ENCODE data around the gene RASL11B.
"Not testable (repeated sequence)": the region's sequence is repeated elsewhere in the genome, so short reads cannot be mapped to it uniquely, and the experiment has no call there.

Gene RASL11B

DNA sequence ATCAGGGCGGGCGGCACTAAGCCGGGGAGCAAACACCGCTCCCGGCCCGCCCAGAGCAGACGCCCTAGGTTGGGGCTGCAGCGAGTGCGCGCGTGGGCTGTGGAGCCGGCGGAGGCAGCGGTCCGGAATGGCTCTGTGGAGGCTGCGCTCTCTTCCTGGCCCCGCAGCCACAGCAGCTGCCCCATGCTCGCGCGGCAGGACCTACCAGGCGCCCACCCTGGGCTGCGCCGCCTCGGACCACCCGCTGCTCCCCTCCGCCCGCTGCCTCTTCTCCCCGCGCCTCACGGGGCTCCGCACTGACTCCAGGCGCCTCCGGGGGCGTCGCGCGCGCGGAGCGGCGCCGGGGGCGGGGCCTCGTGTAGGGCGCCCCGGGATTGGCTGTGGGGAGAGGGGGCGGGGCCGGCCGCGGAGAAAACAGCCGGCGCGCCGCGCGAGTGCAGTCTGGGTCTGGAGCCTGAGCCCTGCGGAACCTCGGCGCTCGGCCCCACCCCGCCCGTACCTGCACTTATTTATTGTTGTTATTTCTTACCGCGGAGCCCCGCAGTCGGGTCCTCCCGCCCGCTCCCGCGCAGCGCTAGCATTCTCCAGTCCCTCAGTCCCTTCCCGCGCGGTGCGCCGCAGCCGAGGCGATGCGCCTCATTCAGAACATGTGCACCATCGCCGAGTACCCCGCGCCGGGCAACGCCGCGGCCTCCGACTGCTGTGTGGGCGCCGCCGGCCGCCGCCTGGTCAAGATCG, at the start of gene RASL11B:
TSS of gene RASL11B (plus strand) at position 439 of the 738 bp plus-strand sequence. CDS start at position 630, 191 bp downstream.
- peak; percentile 65 for DNase-seq

DNA sequence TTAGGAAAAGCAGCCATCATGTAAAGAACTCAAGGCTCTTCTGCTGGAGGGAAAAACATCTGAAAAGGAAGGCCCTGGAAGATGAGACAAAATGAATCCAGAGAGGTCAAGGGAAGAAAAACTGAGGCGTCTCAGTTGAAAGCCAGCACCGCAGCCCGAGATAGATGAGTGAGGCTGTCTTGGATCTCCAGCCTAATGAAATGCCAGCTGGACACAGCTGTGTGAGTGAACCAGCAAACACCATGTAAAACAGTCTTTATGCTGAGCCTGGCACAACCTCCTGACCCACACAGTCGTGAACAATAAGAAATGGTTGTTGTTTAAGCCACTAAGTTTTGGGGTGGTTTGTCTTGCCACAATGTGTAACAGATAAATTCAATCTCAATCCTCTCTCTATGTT, 48.6 kb upstream of the RASL11B start:
- DNase-seq: no peak

DNA sequence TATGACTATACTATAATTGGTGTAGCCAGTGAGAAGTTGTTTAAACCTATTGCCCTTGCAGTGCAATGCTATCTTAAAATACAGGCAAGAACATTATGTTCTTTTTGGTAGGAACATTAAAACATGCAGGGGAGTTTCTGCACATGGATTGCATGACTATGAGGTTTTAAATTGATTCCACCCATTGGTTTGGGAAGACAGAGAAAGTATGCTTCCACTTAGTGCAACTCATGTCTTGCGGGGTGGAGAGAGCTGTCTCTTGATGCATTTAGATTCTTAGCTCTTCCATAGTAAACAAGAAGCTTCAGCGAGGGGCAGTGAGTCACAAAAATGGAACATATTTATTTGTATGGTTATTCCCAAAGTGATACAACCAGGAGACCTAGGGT, 39.5 kb upstream of the RASL11B start:
- no peak for DNase-seq

DNA sequence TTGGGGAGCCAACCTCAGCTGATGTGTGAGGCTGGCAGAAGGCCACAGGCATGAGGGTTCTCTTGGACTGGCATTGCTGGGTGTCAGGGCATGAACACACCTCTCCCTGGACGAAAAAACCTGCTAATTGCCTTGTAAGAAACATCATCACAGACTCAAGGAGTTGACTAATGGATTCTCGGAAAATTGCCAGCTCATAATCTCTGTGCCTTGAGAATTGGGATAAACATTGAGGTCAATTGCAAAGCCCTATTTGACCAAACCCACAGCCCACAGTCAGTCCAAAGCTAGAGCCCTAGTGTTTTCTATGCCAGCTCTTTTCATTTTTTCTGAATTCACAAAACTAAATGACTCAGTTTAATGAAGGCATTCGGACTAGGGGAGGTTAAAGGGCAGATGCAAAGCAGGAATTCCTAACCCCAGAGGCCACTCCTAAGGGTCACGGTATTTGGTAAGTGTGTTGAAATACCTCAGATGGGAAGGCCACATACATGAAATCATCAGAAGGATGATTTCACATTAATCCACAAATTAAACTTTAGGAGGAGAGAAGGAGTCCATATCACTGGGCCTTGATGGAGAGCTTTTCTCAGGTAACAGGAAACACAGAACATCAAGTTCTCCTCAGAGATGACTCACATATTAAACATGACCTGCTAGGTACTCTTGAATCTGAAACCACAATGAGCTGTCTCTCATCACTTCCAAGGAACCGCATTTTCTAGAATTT, 39.0 kb upstream of the RASL11B start:
- DNase-seq: no peak

GRCh38 chr4:52823702-52824092, 38.4 kb upstream of the RASL11B start:
- no peak for DNase-seq

DNA sequence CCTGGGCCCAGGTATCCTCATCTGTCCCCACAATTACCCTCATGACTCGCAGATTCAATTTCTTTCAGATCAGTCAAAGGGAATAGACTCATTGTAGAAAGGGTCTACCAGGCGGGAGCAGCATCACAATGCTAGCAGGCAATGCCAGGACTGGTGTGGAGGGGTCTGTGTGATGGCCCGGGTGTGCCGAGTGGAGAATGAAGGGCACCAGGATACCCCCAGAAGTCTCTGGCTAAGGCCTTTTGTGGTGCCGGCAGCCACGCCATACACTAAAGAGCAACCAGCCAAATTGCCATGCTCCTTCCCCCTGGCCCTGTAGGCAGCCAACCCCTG, 37.9 kb upstream of the RASL11B start:
- no peak for DNase-seq

- no peak for DNase-seq
Observed at GRCh38 chr4:52824603-52825459, 37.3 kb upstream of the RASL11B start.

DNA sequence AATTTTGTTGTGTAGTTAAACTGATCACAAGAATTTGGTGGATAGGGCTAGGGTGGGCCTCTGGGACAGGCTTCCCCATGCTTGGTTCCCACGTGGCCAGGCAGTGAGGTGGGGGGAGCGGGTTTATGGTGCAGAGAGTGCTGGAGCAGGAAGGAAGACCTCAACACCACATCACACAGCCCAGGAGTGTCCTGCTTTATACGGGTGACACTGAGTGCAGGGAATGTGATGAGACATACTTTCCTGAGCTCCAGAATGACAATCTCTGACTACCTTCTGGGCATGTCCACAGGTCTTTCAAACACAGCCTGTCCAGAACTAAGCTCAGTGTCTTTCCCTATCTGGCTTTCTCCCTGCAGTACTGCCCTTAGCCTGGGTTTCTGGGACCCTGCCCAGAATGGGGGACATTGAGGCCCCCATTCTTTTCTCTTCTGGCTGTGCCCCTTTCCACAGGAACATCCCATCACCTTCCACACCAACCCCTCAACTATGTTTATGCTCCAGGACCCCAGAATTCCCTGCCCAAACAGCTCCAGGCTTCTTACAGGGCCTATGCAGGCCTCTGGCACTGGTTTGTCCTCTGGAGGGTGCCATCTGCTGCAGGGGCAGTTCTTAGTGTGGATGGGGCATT, 36.5 kb upstream of the RASL11B start:
- no peak for DNase-seq

GRCh38 chr4:52833941-52834525, 28.1 kb upstream of the RASL11B start:
- no peak for DNase-seq

DNA sequence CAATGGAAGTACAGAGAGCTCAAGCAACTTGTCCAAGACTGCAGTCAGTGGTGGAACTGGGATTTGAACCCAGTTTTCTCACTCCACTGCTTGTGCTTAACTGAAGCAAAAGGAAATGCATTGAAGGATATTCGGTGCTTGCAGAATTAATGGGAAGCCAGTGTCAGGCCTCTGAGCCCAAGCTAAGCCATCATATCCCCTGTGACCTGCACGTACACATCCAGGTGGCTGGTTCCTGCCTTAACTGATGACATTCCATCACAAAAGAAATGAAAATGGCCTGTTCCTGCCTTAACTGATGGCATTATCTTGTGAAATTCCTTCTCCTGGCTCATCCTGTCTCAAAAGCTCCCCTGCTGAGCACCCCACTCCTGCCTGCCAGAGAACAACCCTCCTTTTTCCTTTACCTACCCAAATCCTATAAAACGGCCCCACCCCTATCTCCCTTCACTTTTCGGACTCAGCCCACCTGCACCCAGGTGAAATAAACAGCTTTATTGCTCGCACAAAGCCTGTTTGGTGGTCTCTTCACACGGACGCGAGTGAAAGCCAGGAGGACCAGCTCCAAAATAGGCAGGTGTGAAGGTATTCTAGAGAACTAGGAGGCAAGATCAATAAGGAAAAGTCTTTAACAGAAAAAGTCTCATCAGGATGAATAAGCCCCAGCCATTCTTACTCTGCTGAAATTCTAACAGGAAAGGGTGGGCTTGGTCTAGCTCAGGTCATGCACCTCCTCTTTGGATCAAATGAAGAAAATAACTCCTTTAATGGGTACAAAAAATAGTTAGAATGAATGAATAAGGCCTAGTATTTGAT, 27.3 kb upstream of the RASL11B start:
- DNase-seq: not testable (repeated sequence)

GRCh38 chr4:52836120-52836519, 26.0 kb upstream of the RASL11B start:
- no peak for DNase-seq

GRCh38 chr4:52836678-52837077, 25.4 kb upstream of the RASL11B start:
- no peak for DNase-seq

GRCh38 chr4:52837716-52838558, 24.2 kb upstream of the RASL11B start:
- peak; percentile 54 for DNase-seq

DNA sequence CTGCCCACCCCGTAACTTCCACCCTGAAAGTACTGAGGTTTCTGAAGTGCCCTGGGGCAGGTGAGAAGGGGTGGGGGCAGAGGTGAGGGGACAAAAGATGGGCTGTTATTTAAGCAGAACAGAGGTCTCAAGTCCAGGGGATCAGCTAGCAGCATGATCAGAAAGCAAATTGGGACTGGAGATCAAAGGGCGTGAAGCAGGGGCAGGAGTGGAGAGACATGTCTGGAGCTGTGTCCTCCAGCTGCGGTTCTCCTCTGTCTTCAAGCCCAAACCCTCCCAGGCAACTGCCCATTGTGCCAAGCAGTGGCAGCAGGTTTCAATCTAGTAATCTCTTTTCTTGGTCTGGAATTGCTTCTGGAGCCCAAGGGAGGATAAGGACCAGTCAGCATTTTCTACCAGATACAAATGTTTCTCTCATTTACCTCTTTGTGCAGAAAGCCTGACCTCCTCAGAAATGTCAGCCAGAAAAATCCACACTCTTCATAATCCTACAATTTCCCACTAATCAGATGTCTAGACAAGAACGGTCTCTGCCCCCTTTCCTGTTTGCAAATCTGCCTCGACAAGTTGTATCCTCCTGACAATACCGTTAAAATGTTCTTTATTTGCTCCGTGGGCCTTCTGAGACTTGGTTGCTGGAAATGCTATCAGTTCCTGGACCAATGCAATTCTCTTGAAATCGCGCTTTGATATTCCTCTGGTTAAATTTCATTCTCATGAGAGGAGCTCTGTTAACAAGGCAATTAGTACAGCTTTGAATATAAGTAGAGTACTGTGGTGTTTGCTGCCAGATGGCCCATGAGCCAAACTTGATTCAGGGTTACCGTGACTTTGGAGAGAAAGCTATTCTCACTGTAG, 23.2 kb upstream of the RASL11B start:
- peak; percentile 12 for DNase-seq

GRCh38 chr4:52840531-52841370, 21.4 kb upstream of the RASL11B start:
- DNase-seq: no peak

DNA sequence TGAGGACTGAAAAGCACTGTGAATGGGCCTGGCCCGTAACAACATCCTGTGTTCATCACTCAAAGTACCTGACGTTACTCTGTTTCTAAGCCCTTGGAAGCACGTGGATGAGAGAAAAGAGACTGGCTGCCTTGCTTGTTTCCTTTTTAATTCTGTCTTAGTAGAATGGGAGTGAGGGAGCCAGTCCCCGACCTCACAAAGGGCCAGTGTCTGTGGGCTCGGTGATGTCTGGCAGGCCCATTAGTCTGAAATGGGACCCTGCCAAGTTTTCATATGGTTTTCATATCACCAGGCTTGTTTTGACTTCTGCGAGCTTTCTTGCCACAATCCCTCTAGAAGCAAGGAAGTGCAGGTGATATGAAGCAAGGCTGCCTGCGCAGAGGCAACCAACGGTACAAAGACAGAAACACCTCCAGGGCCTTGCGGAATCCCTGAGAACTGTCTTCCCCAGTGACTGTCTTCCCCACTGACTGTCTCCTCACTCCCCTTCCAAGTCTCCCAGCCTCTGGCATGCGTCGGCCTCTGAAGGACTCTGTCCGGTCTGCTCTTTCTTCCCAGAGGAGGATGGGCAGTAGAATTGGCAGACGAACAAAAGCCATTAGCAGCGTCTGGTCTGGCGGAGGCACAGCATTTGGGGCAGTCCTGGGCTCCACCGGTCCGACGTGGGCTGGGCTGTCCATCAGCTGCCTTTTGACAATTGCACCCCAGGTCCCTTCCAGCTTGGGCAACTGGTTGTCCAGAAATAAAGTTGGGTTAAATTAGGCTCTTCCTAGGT, 20.2 kb upstream of the RASL11B start:
- DNase-seq: no peak

DNA sequence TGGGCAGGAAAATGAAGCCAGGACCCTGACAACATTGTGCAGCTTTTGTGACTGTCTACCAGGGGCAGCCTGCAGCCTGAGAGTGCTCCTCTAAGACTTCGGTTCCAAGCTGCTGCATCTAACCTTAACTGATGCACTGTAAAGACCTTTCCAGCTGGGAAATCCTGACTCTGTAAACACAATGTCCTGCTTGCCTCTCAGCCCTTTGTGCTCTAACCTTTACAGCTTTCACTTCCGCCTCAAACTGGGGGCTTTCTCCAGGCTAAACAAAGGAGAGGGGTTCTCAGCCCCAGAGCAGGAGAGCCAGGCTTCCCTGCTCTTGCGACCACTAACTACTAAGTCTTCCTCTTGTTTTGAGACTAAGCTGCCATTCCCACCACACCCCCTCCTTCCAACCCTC, 19.3 kb upstream of the RASL11B start:
- no peak for DNase-seq

GRCh38 chr4:52843351-52843750, 18.8 kb upstream of the RASL11B start:
- DNase-seq: no peak

Measured in NCI-H2171 (cell line).